ENCODE measurements around the gene FBXO21.

- TF ChIP-seq, protein P1, sequence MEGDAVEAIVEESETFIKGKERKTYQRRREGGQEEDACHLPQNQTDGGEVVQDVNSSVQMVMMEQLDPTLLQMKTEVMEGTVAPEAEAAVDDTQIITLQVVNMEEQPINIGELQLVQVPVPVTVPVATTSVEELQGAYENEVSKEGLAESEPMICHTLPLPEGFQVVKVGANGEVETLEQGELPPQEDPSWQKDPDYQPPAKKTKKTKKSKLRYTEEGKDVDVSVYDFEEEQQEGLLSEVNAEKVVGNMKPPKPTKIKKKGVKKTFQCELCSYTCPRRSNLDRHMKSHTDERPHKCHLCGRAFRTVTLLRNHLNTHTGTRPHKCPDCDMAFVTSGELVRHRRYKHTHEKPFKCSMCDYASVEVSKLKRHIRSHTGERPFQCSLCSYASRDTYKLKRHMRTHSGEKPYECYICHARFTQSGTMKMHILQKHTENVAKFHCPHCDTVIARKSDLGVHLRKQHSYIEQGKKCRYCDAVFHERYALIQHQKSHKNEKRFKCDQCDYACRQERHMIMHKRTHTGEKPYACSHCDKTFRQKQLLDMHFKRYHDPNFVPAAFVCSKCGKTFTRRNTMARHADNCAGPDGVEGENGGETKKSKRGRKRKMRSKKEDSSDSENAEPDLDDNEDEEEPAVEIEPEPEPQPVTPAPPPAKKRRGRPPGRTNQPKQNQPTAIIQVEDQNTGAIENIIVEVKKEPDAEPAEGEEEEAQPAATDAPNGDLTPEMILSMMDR (conservative IDR thresholded peaks at IDR 0.05; ENCODE audit: low read length) = no peak
- no peak for TF ChIP-seq EZH2phosphoT487 (IDR thresholded peaks at IDR 0.05; ENCODE audit: borderline replicate concordance, low read depth, low read length)
Measured at GRCh38 chr12:117092511-117092780, 97.8 kb downstream of the FBXO21 start.

All from OCI-LY7 (cell line).